K562 (cell line): ENCODE data around the gene H2AZ2. TPM values are rescaled to one million over a fixed set of nuclear protein-coding genes. Genes with fewer than 3 reads are reported as not detected.
A peak's percentile ranks its signal among the peaks of the same experiment; 100 is the strongest.

Experiments
- BACH1 ChIP-seq: fragments of 200-800 bp; sonication (Bioruptor generic); IDR thresholded peaks from 2 replicates; pipeline ENCODE4 v1.6.1; 2016; ENCODE audit warnings: missing genetic modification characterization, missing compliant biosample characterization
- BRD9 ChIP-seq: fragments of 450-650 bp; IDR thresholded peaks from 2 replicates; pipeline ENCODE4 v1.6.1; 2018; ENCODE audit warnings: low read depth; ENCODE audit not compliant: partially characterized antibody
- CC2D1A ChIP-seq: fragments of 450-650 bp; IDR thresholded peaks from 2 replicates; pipeline ENCODE4 v1.6.1; 2017; ENCODE audit warnings: mild to moderate bottlenecking
- CHAMP1 ChIP-seq: fragments of 450-650 bp; IDR thresholded peaks from 2 replicates; pipeline ENCODE4 v1.6.1; 2016; ENCODE audit warnings: mild to moderate bottlenecking
- ELF4 ChIP-seq: fragments of 450-650 bp; formaldehyde crosslinking; IDR thresholded peaks from 2 replicates; pipeline ENCODE4 v1.4.0; 2022; ENCODE audit warnings: missing genetic modification characterization
- FOXO4 ChIP-seq: fragments of 450-650 bp; formaldehyde crosslinking; IDR thresholded peaks from 2 replicates; pipeline ENCODE4 v1.4.0; 2020; ENCODE audit warnings: mild to moderate bottlenecking, moderate library complexity
- GTF2A2 ChIP-seq: IDR thresholded peaks from 2 replicates; pipeline ENCODE4 v1.6.1; 2016; ENCODE audit warnings: mild to moderate bottlenecking, missing genetic modification characterization, missing compliant biosample characterization
- GTF2F1 ChIP-seq: IDR thresholded peaks from 2 replicates; pipeline ENCODE4 v1.6.1; 2011; ENCODE audit warnings: low read depth, low read length, improper control_type of control experiment
- HDAC1 ChIP-seq, 2 experiments: fragments of 450-650 bp; IDR thresholded peaks; 2 replicates each; pipeline ENCODE4 v1.6.1; 2016 to 2017; ENCODE audit warnings: inconsistent platforms in 1 of 2, mild to moderate bottlenecking in 1 of 2, moderate library complexity in 1 of 2
- MXI1 ChIP-seq: IDR thresholded peaks from 2 replicates; pipeline ENCODE4 v1.6.1; 2011; ENCODE audit warnings: low read depth, mild to moderate bottlenecking, improper control_type of control experiment, low read length
- NBN ChIP-seq: fragments of 450-650 bp; IDR thresholded peaks from 2 replicates; pipeline ENCODE4 v1.6.1; 2016; ENCODE audit warnings: low read depth, mild to moderate bottlenecking
- RNF2 ChIP-seq: sonication (generic); IDR thresholded peaks from 2 replicates; pipeline ENCODE4 v1.6.1; 2016
- TCF3 ChIP-seq: sonication (generic); formaldehyde crosslinking; IDR thresholded peaks from 2 replicates; pipeline ENCODE4 v1.4.0; 2020; ENCODE audit warnings: mild to moderate bottlenecking, missing genetic modification reagents
- THAP12 ChIP-seq: fragments of 250-450 bp; sonication (Bioruptor Pico); IDR thresholded peaks from 2 replicates; pipeline ENCODE4 v1.9.0; 2021; ENCODE audit warnings: mild to moderate bottlenecking, inconsistent platforms
- XRCC3 ChIP-seq: fragments of 450-650 bp; IDR thresholded peaks from 2 replicates; pipeline ENCODE4 v1.6.1; 2017; ENCODE audit warnings: mild to moderate bottlenecking, moderate library complexity
- ZBTB34 ChIP-seq: fragments of 250-450 bp; sonication (Bioruptor Pico); IDR thresholded peaks from 2 replicates; pipeline ENCODE4 v1.8.0; 2021; ENCODE audit warnings: mild to moderate bottlenecking, moderate library complexity
- ZHX1 ChIP-seq: fragments of 150-350 bp; conservative IDR thresholded peaks from 2 replicates; pipeline ENCODE4 v1.6.1; 2014; ENCODE audit warnings: low read length
- ZNF316 ChIP-seq: fragments of 450-650 bp; IDR thresholded peaks from 2 replicates; pipeline ENCODE4 v1.6.1; 2016
- ZNF347 ChIP-seq: fragments of 450-650 bp; formaldehyde crosslinking; IDR thresholded peaks from 2 replicates; pipeline ENCODE4 v1.4.0; 2020; ENCODE audit warnings: low read depth, mild to moderate bottlenecking, moderate library complexity
- ZNF586 ChIP-seq: fragments of 450-650 bp; formaldehyde crosslinking; conservative IDR thresholded peaks from 2 replicates; pipeline ENCODE4 v1.4.0; 2020; ENCODE audit warnings: mild to moderate bottlenecking, moderate library complexity
- ZNF785 ChIP-seq: fragments of 250-450 bp; sonication (Bioruptor Pico); IDR thresholded peaks from 2 replicates; pipeline ENCODE4 v1.4.0; 2020; ENCODE audit warnings: mild to moderate bottlenecking
- polyA plus RNA-seq, 8 experiments: library from polyadenylated mRNA; depleted of rRNA in 4 of 8; stranded (reverse) in 5 of 8; unstranded in 3 of 8; fragments of >200 nt; fragmentation: Nextera tagmentation in 2 of 8; fragmentation: Illumina TruSeq in 1 of 8; extraction: Ambion mirVana in 2 of 8; extraction: Trizol in 1 of 8; gene quantifications; 2 replicates each; pipeline versions ENCODE4 v1.2.1 to v1.2.3, GENCODE V29; 2011 to 2014; ENCODE audit warnings: inconsistent platforms in 1 of 8, missing spikeins in 1 of 8
- total RNA-seq, 7 experiments: library from RNA; depleted of rRNA in 6 of 7; stranded (reverse); fragments of >200 nt in 6 of 7; fragmentation: Illumina TruSeq in 2 of 7; extraction: Trizol in 2 of 7; gene quantifications; 2 replicates each; pipeline versions ENCODE4 v1.2.1 to v1.2.3, GENCODE V29; 2011 to 2021; ENCODE audit warnings: low replicate concordance in 1 of 7

The H2AZ2 gene
- total and polyA plus RNA-seq, 9 of the 15 experiments (the other 6 are each of a cell fraction or from before 2014, with no cell fraction given): 105 to 382 (median 286) TPM

GRCh38 chr7:44796034-44796503, 51.8 kb downstream of the H2AZ2 start (continued):
- TF ChIP-seq FOXO4 (CRISPR knock-in tag) (no peak), BRD9 (no peak), RNF2 (peak; percentile 35; the same call in 1 of the 2 replicates), TCF3 (no peak), HDAC1 (IDR thresholded peaks at IDR 0.05) (peak in 1 of 2 experiments; percentile 81; a peak in 2 of 4 replicates), NBN (peak; percentile 31; the same call in 1 of the 2 replicates), GTF2A2 (no peak), XRCC3 (no peak), CC2D1A (no peak), ZNF586 (CRISPR knock-in tag) (no peak), ZNF347 (CRISPR knock-in tag) (no peak), MXI1 (no peak), THAP12 (CRISPR knock-in tag) (no peak), ZNF316 (no peak), ELF4 (CRISPR knock-in tag) (no peak), ZNF785 (CRISPR knock-in tag) (no peak), GTF2F1 (no peak), ZBTB34 (CRISPR knock-in tag) (0 out of 2 replicates have a peak, but pooled peaks have one; percentile 43), BACH1 (tag) (no peak), CHAMP1 (no peak), ZHX1 (no peak)
